ENCODE measurements around the gene MET.
"Not testable (repeated sequence)": the region's sequence is repeated elsewhere in the genome, so short reads cannot be mapped to it uniquely, and the experiment has no call there.

Gene MET

DNA sequence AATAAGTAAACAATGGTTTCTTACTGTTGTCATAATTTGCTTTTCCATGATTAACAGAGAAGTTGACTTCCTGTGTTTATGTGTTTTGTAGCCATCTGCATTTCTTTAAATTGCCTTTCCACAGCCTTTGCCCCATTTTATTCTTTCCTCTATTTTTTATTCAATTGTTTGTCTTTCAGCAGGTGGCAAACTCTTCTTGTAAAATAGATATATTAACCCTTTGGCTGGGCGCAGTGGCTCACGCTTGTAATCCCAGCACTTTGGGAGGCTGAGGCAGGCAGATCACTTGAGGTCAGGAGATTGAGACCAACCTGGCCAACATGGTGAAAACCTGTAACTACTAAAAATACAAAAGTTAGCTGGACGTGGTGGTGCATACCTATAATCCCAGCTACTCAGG lies 139.8 kb downstream of the MET start:
- Histone ChIP-seq H3K4me2 (no peak overlapping the region), H2AFZ (ENCODE audit: low read depth) (no peak overlapping the region), H3K27ac (no peak overlapping the region), H3K27me3 (ENCODE audit: insufficient read depth, low read depth) (no peaks in the 10 kb centered on the region), H3K79me2 (ENCODE audit: insufficient read depth, low read depth) (no peaks in the 10 kb centered on the region), H3K36me3 (ENCODE audit: insufficient read depth) (no peaks in the 10 kb centered on the region), H3K4me1 (ENCODE audit: low read depth, poor library complexity, severe bottlenecking) (no peaks in the 10 kb centered on the region), H3K4me3 (IDR thresholded peaks at IDR 0.05; ENCODE audit: insufficient read depth, low read depth, low read length) (no peak overlapping the region), H3K9ac (no peak overlapping the region), H4K20me1 (ENCODE audit: insufficient read depth) (no peaks in the 10 kb centered on the region)
- TF ChIP-seq, protein P1, sequence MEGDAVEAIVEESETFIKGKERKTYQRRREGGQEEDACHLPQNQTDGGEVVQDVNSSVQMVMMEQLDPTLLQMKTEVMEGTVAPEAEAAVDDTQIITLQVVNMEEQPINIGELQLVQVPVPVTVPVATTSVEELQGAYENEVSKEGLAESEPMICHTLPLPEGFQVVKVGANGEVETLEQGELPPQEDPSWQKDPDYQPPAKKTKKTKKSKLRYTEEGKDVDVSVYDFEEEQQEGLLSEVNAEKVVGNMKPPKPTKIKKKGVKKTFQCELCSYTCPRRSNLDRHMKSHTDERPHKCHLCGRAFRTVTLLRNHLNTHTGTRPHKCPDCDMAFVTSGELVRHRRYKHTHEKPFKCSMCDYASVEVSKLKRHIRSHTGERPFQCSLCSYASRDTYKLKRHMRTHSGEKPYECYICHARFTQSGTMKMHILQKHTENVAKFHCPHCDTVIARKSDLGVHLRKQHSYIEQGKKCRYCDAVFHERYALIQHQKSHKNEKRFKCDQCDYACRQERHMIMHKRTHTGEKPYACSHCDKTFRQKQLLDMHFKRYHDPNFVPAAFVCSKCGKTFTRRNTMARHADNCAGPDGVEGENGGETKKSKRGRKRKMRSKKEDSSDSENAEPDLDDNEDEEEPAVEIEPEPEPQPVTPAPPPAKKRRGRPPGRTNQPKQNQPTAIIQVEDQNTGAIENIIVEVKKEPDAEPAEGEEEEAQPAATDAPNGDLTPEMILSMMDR (conservative IDR thresholded peaks at IDR 0.05; ENCODE audit: low read depth, low read length) = no peak

DNA sequence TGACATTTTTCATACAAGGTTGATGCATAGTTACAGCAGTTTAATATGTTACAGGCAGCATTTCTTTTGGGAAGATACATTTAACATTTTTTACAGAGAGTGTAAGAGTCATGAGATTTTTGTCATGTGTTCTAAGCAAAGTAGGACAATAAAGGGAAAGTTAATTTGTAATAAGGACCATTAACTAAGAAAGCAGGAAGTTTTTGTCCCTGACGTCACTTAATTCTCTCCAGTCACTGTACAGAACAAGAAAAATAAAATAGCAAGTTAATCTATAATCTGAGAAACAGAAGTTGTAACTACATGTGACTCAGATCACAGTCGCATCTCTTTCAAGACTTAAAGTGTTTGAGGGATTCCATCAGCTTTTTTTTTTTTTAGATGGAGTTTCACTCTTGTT lies 140.9 kb downstream of the MET start:
- no peak overlapping the region for H3K27ac ChIP-seq

DNA sequence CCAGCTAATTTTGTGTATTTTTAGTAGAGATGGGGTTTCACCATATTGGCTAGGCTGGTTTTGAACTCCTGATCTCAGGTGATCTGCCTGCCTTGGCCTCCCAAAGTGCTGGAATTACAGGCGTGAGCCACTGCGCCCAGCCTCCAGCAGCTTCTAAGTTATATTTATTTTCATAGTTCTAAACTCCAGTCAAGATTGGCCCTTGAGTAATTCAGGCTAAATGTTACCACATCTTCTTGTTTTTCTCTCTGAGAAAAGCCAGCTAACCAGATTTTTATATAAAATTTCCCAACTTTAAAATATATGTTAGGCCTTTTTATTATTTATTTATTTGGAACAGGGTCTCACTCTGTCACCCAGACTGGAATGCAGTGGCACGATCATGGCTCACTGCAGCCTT lies 141.4 kb downstream of the MET start:
- H3K79me2 ChIP-seq (ENCODE audit: insufficient read depth, low read depth); H3K4me2 ChIP-seq; H3K27me3 ChIP-seq (ENCODE audit: insufficient read depth, low read depth); H2AFZ ChIP-seq (ENCODE audit: low read depth); H3K9ac ChIP-seq; H3K36me3 ChIP-seq (ENCODE audit: insufficient read depth); H3K4me3 ChIP-seq (IDR thresholded peaks at IDR 0.05; ENCODE audit: insufficient read depth, low read depth, low read length); H4K20me1 ChIP-seq (ENCODE audit: insufficient read depth); H3K4me1 ChIP-seq (ENCODE audit: low read depth, poor library complexity, severe bottlenecking); H3K27ac ChIP-seq: not testable (repeated sequence)

More for the DNA sequence above, 140.9 kb downstream of the MET start:
- Histone ChIP-seq H3K27me3 (ENCODE audit: insufficient read depth, low read depth) (no peaks in the 10 kb centered on the region), H3K4me1 (ENCODE audit: low read depth, poor library complexity, severe bottlenecking) (no peaks in the 10 kb centered on the region), H3K4me2 (no peak overlapping the region), H4K20me1 (ENCODE audit: insufficient read depth) (no peaks in the 10 kb centered on the region), H3K79me2 (ENCODE audit: insufficient read depth, low read depth) (no peaks in the 10 kb centered on the region), H2AFZ (ENCODE audit: low read depth) (no peak overlapping the region), H3K9ac (no peak overlapping the region), H3K36me3 (ENCODE audit: insufficient read depth) (no peaks in the 10 kb centered on the region), H3K4me3 (IDR thresholded peaks at IDR 0.05; ENCODE audit: insufficient read depth, low read depth, low read length) (no peak overlapping the region)
- TF ChIP-seq, protein P1 (conservative IDR thresholded peaks at IDR 0.05; ENCODE audit: low read depth, low read length) = no peak

DNA sequence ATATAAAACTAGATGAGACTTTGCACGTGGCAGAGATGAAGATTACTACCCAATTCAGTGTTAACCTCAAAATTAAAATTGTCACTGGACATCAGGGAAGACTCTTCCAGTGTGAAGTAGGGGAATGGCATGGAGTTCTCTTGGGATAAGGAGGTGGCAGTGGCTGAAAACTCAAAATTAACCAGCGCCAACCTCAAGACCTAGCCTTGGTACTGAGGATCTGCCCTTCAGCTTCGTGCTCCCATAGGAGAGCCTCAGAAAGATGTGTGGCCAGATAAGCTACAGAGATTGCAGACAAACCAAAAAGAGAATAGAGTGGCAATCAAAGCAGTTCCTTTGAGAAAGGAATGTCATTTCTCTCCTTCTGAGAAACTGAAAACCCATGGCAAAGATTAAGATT lies 143.0 kb downstream of the MET start:
- TF ChIP-seq, protein P1 (conservative IDR thresholded peaks at IDR 0.05; ENCODE audit: low read depth, low read length) = no peak
- no peak overlapping the region for H2AFZ ChIP-seq (ENCODE audit: low read depth)
- no peaks in the 10 kb centered on the region for H3K79me2 ChIP-seq (ENCODE audit: insufficient read depth, low read depth)

DNA sequence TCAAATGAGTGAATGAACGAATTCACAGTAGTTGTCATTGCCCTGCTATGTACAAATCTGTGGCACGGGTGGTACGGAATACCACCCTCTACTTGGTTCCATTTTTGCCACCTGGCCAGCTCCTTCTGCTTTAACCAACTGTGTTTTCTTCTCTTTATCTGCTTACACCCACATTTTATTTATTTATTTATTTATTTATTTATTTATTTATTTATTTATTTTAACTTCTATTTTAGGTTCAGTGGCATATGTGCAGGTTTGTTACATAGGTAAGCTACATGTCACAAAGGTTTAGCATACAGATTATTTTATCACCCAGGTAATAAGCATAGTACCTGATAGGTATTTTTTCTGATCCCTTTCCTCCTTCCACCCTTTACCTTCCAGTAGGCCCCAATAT lies 148.2 kb downstream of the MET start:
- peaks cover 10% of the 10 kb centered on the region for H3K4me1 ChIP-seq (ENCODE audit: low read depth, poor library complexity, severe bottlenecking)
- H3K4me3 ChIP-seq (IDR thresholded peaks at IDR 0.05; ENCODE audit: insufficient read depth, low read depth, low read length) = no peak overlapping the region
- H3K27me3 ChIP-seq (ENCODE audit: insufficient read depth, low read depth) = no peaks in the 10 kb centered on the region
- H2AFZ ChIP-seq (ENCODE audit: low read depth) = no peak overlapping the region
- no peak overlapping the region for H3K4me2 ChIP-seq
- no peak overlapping the region for H3K9ac ChIP-seq
- no peaks in the 10 kb centered on the region for H4K20me1 ChIP-seq (ENCODE audit: insufficient read depth)
- H3K36me3 ChIP-seq (ENCODE audit: insufficient read depth) = no peaks in the 10 kb centered on the region
- H3K27ac ChIP-seq = no peak overlapping the region
- no peaks in the 10 kb centered on the region for H3K79me2 ChIP-seq (ENCODE audit: insufficient read depth, low read depth)
- TF ChIP-seq, protein P1 (conservative IDR thresholded peaks at IDR 0.05; ENCODE audit: low read depth, low read length) = no peak

More for the DNA sequence above, 143.0 kb downstream of the MET start:
- H3K9ac ChIP-seq = no peak overlapping the region
- H3K27ac ChIP-seq = no peak overlapping the region
- H3K4me2 ChIP-seq = no peak overlapping the region
- H4K20me1 ChIP-seq (ENCODE audit: insufficient read depth) = no peaks in the 10 kb centered on the region
- H3K4me1 ChIP-seq (ENCODE audit: low read depth, poor library complexity, severe bottlenecking) = no peaks in the 10 kb centered on the region
- H3K36me3 ChIP-seq (ENCODE audit: insufficient read depth) = no peaks in the 10 kb centered on the region
- no peaks in the 10 kb centered on the region for H3K27me3 ChIP-seq (ENCODE audit: insufficient read depth, low read depth)
- H3K4me3 ChIP-seq (IDR thresholded peaks at IDR 0.05; ENCODE audit: insufficient read depth, low read depth, low read length) = no peak overlapping the region

DNA sequence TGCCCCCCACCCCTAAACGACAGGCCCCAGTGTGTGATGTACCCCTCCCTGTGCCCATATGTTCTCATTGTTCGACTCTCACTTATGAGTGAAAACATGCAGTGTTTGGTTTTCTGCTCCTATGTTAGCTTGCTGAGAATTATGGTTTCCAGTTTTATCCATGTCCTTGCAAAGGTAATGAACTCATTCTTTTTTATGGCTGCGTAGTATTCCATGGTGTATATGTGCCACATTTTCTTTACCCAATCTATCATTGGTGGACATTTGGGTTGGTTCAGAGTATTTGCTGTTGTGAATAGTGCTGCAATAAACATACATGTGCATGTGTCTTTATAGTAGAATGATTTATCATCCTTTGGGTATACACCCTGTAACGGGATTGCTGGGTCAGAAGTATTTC lies 149.7 kb downstream of the MET start:
- H2AFZ ChIP-seq (ENCODE audit: low read depth); H3K27ac ChIP-seq; H3K4me2 ChIP-seq; H3K4me3 ChIP-seq (IDR thresholded peaks at IDR 0.05; ENCODE audit: insufficient read depth, low read depth, low read length); H3K4me1 ChIP-seq (ENCODE audit: low read depth, poor library complexity, severe bottlenecking); H3K79me2 ChIP-seq (ENCODE audit: insufficient read depth, low read depth); H3K36me3 ChIP-seq (ENCODE audit: insufficient read depth); H3K27me3 ChIP-seq (ENCODE audit: insufficient read depth, low read depth); H3K9ac ChIP-seq; H4K20me1 ChIP-seq (ENCODE audit: insufficient read depth): not testable (repeated sequence)

Data from KMS-11 (cell line).